ENCODE measurements around the gene ORMDL3.
"Not testable (repeated sequence)": the region's sequence is repeated elsewhere in the genome, so short reads cannot be mapped to it uniquely, and the experiment has no call there.

The ORMDL3 gene

DNA sequence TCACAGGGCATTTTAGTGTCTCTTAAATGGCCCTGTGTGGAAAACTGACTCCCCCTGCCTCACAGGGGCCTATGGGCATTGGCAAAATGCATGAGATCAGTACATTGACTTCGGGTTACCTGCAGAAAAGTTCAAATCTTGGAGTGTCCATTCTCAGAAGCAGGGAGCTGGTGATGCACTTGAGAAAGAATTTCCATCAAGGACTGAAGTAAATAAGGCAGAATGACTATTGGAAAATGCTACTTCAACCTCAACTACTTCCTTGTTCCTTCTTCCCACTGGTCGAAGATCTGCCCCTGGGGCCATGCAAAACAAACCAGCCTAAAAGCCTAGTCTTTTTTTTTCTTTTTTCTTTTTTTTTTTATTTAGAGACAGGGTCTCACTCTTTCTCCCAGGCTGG is 21.6 kb upstream of the ORMDL3 start:
- no peak for DNase-seq

DNA sequence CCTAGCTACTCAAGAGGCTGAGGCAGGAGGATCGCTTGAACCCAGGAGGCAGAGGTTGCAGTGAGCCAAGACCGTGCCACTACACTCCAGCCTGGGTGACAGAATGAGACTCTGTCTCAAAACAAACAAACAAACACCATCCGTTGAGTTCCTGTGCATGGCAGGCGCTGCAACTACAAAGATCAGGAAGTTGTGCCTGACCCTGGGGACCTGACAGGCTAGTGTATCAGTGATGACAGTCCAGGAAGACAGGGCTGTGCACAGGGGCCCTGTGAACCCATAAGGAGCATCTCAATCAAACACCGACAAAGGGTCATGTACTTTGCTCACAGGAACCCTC is 21.1 kb upstream of the ORMDL3 start:
- not testable (repeated sequence) for DNase-seq

DNA sequence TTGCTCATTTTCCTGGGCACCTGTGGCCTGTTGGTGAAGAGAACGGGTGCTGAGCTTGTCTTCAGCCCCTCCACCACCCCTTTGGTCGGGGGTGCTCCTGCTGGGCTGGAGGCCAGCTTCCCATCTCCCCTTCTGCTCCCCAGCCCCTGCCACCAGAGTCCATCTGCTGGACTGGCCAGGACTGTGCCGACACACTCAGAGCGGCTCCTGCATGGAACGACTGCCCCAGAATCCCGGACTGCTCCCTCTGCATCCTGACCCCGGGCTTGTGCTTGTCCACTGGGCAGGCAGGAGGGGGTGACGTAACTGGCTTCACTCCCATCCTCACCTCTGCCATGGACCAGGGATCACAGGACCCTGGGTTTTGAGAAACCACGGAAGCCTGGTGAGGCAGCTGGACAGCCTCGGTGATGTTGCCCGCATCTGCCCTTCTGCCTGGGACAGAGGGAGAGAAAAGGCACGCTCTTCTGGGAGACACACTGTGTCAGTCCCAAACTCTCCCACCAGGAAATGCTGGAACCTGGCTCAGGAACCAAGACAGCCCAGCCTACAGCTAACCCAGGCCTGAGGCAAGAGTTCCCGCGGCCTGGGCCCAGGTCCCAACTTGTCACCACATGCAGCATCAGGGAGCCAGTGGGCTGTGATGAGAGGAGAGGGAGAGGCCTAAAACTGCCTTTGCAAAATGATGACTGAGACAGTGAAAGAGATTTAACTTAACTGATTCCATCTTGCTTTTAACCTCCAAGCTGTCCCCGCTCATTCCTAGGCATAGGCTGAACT is 19.3 kb upstream of the ORMDL3 start:
- DNase-seq: no peak

DNA sequence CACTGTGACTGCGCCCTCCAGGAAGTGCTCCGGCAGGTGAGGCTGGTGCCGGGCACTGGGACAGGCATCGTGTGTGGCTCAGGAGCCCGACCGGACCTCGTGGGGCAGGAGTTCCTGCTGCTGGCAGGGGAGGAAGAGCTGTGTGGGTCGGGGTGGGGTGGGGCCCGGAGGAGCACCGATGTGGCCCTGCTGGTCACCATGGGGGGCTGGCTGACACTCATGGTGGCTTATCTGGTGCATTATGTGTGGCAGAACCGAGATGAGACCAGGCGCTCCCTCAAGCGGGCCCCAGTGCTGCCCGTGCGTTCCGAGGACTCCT is 17.0 kb upstream of the ORMDL3 start:
- DNase-seq: no peak

DNA sequence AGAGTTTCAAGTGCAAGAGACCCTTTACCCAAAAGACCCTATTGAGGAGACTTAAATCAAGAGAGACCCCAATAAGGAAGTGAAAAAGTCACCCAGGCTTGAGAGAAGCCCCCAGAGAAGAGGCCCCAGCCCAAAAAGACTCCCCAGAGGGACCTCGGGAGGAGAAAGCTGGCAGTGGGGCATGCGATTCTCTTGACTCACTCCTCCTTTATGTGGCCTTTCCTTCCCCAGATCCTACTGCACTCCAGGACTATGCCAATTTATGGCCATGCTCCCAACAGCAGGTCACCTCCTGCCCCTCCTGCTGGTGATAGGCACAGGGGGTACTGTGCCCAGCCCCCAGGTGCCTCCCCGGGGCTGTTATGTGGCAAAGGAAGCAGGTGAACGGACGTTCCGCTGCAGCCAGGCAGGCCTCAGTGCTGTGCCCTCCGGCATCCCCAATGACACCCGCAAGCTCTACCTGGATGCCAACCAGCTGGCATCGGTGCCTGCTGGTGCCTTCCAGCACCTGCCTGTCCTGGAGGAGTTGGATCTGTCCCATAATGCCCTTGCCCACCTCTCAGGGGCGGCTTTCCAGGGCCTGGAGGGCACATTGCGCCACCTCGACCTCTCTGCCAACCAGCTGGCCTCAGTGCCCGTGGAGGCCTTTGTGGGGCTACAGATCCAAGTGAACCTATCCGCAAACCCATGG is 16.4 kb upstream of the ORMDL3 start:
- DNase-seq: no peak

DNA sequence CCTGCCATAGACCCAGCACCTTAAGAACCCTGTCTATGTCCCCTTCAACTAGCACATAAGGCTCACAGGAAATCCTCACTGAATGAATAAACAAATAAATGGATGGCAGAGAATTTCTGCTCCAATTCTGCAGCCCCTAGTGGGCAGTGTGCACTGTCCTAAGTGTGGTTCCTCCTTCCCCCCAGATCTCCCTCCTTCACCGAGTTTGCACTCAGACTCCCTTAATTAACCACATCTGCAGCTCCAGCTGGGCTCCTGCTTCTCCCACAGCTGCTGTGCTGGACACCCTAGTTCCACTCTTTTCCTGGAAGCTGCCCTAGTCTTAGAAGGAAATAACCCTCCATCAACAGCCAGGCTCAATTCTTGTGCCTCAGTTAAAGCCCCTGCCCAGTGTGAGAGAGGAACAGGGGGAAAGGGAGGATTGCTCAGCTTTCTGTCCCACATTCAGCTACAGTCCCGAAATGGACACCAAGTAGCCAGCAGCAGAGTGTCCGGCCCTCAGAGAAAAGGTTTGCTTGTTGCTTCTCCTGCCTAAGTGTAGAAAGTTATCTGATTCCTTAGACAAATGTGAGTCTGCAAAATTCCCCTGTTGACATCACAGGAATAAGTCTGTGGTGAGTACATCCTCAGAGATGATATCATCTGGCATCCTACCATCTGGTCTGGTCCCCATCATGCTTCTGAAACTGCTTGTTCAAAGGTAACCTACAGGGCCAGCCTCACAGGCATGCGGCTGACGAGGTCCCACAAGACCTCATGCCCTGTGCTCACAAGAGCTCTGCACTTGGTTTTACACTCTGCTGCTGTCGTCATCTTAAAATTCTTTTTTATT is 12.4 kb upstream of the ORMDL3 start:
- DNase-seq: peak; percentile 79

DNA sequence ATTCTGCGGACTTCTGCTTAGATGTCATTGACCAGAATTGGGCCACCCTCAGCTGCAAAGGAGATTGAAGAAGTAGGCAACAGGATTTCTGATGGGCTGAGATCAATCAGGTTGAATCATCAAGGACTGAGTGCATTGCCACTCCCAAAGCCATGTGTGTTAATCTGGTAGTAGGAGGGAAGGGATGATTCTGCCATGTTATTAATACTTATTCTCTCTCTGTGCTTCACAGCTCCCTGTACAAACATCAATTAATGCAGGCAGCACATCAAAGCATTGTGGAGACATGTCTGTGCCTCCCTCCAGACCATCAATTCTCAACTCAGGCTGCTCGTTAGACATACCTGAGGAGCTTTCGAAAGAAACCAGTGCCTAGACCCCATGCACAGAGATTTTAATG is 11.7 kb upstream of the ORMDL3 start:
- DNase-seq: no peak

DNA sequence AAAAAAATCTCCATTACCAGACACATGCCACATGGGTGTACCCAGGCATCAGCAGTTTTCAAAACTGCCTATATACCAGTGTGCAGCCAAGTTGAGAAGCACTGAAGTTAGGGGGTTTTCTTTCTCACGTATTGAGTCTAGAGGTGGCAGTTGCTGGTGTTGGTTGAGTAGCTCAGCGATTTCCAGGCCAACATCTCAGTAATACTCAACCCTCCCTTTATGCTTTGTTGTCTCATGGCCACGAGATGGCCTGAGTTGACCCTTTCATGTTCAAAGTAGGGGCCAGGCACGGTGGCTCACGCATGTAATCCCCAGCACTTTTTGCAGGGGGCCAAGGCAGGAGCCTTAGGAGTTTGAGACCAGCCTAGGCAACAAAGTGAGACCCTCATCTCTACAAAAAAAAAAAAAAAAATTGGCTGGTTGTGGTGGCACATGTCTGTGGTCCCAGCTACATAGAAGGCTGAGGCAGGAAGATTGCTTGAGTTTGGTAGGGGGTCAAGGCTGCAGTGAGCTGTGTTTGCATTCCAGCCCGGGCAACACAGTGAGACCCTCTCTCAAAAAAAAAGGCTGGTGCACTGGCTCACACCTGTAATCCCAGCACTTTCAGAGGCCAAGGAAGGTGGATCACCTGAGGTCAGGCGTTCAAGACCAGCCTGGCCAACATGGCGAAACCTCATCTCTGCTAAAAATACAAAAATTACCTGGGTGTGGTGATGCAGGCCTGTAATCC is 10.9 kb upstream of the ORMDL3 start:
- no peak for DNase-seq

DNA sequence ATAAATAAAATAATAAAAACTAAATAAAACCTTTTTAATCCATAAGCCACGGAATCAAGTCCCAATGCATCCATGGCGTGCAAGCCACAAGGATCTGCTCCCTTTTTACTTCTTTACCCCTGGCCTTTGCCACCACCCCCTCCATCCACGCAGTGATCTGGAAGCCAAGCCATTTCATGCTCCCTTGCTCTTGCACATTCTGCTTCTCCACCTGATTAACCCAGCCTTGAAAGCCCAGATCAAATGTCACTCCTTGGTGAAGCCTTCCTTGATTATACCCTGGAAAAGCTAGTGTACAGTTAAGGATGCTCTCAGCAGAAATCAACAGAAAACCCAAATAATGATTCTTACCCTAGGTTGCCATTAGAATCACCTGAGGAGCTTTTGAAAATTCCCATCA is 10.0 kb upstream of the ORMDL3 start:
- no peak for DNase-seq

DNA sequence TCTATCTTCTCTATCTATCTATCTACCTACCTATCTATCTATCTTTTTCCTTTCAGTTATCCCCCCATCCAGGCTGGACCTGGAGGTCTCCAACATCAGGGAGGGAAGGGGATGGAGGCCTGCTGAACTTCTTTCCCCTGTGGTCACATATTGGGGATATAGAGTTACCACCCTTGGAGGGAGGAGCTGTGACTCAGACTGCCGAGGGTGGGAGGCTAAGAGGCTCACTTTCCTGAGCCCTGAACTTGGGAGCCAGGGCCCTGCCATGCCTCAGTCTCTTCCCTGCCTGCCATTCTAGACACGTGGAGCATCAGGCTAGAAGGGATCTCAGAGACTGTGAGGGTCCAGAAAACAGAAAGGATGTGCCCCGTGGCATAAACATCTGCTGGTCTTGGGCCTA is 8.5 kb upstream of the ORMDL3 start:
- no peak for DNase-seq

DNA sequence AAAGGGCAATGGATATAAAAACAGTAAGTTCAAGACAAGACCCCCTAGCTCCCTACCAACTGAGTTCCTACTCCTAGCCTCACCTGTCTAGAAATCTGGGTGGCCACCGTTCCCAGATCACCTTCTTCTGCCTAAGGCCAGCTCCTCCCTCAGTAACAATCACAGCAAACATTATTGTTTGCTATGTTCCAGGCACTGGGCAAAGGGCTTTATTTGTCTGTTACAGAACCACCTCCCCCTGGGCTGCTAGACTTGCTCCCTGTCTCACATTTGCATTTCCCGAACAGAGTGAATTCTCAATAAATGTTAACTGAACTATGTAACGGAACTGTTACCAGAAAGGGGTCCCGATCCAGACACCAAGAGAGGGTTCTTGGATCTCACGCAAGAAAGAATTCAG is 6.9 kb upstream of the ORMDL3 start:
- DNase-seq: no peak

DNA sequence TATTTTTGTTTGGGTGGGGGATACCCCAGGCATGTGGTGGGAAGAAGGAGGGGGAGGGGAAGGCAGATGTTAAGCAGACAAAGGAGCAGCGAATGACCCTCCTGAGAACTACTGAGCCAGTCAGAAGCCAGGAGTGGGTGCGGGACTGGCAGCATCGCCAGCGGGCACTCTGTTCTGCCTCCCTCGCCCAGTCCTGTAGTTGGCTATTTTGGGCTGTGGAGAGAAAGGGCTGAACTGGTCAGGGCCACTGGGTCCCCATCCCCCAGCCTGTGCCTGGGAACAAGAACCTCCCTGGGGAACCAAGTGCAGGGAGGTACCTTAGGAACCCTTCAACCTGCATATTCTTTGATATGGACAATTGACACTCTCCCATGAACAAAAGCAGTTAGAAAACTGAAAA is 6.5 kb upstream of the ORMDL3 start:
- no peak for DNase-seq

DNA sequence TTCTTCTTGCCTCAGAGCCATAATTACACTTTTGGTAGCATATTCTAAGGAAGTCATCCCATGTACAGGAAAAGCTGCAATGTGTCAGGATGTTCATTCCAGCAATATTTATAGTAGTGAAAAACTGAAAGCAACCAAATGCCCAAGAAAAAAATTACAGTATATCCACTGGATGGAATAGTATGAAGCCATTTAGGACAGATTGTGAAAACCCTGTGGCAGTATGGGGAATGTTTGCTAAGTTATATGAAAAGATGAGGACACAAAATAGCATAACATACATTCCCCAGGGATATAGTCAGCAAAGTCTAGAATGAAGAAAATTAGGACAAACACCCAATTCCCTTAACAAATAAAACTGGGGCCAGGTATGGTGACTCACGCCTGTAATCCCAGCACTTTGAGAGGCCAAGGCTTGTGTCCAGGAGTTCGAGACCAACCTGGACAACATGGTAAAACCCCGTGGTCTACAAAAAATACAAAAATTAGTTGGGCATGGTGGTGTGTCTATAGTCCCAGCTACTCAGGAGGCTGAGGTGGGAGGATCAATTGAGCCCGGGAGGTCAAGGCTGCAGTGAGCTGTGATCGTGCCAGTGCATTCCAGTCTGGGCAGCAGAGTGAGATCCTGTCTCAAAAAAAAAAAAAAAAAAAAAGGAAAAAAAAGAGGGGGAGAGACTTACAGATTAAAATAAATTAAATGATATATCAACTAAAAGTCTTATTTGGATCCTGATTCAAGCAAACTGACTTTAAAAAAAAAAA is 2.4 kb upstream of the ORMDL3 start:
- peak; percentile 87 for DNase-seq

DNA sequence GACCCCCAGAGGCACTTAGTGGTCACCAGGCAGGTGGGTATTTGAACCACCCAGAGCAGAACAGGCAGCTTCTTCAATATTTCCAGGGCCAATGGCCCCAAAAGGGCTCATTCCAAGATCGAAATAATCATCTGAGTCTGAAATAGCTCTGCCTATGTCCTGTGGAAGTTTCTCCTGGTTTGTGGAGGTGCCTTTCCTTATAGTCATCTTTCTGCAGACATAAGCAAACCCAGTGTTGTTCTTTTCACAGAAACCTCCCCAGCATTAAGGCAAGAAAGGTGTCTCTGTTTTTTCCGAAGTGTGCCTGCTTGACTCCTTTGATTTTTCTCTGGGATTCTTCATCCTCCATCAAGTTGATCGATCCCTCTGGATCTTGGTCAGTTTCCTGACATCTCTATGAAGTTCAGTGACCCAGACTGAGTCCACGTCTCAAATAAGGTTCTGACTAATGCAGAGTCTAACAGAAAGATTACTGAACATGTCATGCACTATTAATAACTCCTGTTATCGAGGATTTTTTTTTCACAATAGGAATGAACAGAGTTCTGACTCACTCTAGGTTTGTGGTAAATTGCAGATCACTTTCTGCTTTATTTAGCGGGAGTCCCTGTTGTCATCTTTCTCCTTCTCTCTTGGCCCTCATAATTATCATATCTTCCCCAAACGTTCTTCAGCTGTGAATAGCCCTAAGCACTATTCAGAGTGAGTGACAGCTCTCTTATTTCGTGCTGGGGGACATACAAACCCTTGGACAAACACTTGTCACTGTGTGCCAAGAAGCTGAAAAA is 1.7 kb upstream of the ORMDL3 start:
- DNase-seq: peak; percentile 96

DNA sequence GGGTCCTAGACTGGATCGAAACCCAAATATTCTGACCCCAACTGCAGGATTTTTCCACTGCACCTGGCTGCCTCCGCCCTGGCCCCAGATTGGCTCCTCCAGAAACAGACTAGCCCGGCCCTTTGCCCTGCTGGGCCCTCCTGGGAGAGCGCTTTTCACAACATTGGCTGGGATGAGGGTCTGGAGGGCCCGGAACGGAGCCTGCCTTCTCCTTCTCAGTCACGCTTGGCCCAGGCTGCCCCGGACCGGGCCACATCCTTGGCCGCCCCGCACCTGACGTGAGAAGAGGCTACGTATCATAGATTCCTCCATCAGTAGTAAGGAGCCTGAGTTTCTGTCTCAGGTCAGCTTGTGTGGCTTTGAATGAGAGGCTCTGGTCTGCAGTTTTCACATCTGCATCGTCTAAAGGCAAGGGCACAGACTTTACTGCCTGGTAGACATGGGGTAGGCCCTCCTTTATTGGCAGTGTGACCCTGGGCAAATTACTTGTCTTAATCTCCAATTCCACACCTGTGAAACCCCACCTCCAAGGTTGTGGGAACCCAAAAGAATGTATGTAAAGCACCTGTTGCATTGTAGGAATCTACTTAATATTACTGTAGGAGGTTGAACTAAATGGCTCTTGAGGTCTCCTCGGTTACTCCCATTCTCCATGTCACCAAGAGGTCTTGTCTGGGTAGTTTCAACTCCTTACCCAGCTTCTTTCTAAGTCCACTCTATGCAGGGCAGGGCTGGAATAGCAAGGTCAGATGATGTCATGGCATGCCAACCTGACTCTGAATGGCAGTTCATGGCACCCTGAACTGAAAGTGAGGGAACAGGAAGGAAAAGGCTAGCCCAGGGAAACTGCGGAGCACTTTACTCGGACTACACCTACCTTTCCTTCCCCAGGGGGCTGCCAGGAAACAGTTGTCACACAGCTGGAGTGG is 792 bp upstream of the ORMDL3 start:
- DNase-seq: no peak

DNA sequence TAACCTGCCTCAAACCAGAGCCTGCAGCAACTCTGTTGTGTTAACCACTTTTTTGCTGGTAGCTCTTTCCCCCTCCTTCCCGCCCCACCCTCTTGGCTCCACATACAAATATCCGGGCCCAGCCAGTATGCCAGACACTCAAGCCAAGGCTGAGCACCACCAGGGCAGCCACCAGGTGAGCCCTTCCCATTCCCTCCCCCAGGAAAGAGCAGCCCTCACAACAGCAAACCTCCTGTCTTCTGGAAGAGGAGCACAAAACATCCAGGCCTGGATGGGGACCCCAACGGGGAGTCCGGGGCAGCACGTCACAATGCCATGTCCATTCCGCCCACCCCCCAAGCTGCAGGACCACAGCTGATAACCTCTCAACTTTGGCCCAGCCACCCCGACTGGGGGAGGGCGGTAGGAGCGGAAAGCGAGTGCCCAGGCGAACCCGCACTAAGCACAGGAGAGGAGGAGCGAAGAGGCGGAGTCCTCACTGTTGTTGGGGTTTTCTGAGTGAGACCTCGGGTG is 757 bp downstream of the ORMDL3 start:
- DNase-seq: no peak

DNA sequence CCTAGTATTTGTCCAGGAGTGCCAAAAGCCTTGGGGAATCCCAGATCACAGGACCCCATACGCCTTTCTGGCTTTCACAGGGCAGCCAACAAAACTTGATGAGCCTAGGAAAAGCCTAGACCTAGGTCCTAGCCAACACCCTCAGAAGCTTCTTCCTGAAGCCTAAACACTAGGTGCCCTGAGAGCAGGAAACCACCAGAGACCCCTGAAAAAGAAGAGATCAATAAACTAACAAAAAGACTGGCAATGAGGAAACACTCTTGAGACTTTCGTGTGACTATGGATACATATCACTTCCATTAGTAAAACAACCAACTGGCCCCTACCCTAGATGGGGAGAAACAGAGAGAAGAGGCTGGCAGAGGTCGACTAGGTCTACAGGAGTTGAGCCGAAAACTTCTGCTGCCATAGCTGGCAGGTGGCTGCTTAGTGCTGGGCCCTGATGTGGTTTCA is 1.2 kb downstream of the ORMDL3 start:
- DNase-seq: no peak

DNA sequence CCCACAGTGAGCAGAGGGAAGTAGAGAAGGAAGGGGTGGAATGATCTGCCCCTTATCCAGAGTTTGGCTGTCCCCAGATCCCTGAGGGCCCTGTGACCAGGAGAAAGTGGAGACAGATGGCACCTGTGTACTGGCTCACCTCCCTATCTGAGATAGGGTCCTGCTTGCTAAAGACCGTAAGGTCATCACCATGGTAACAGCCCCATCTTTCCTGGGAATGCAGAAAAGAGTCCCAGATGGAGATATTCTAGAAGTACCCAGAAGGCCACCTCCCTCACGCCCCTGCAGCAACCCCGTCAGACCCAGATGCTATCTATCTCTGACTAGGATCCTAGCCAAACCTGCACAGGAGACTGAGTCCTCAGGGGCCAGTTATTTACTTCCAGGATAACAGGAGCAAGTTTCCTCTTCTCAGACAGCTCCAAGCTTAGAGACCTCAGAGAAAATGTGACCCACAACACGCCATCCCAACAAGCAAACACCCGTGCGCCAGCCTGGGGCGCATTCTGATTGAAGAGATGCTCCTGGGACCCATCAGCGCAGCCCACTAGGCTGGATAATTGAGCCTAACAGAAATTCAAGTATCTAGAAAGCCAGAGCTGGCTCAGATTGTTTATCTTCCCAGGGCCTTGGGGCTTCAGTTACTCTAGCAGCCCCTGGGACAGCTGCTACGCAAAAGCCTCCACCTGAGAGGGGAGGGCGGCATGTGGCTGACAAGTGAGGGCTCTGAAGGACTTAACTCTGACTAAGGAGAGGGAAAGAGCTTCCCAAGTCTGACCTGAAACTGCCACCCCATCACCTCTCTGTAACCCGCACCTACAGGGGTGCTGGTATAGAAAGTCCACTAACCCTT is 1.9 kb downstream of the ORMDL3 start:
- no peak for DNase-seq

DNA sequence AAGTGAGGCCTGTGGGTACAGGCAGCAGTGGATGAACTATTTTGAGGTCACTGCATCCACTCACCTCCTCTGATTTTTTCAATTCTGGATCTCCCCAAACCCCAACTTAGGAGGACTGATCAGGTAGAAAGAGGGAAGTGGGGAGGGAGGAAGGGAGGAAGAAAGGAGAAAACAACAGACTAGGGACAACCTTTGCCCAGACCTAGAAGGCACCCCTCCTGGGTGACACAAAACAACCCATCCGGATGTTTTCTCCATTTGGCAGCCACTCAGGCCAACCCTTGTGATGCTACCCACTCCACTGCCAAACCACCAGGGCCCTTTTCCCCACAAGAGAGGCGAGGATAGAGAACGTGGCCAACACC is 2.7 kb downstream of the ORMDL3 start:
- no peak for DNase-seq

All from fibroblast of skin of scalp (primary cell).